ENCODE data around the gene LRP1B.
"Not testable (repeated sequence)": the region's sequence is repeated elsewhere in the genome, so short reads cannot be mapped to it uniquely, and the experiment has no call there.

LRP1B gene

DNA sequence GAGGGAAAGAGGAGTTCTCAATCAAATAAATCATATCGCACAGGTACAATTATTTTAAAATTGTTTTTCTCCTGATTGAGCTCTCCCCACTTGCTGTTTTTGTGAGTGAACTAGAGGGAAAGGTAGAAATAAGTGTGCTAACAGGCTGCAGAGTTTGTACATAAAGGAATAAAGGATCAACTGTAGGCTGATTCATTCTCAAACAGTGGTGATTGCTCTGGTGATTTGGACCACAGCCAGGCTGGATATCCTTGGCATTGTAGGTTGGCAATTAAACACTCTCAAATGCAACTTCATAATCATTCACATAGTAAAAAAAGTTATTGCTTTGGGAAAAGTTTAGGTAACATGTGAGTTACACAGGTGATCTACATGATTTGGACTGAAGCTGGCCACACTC, 29.8 kb downstream of the LRP1B start:
- DNase-seq (ENCODE audit: low spot score): no peak

DNA sequence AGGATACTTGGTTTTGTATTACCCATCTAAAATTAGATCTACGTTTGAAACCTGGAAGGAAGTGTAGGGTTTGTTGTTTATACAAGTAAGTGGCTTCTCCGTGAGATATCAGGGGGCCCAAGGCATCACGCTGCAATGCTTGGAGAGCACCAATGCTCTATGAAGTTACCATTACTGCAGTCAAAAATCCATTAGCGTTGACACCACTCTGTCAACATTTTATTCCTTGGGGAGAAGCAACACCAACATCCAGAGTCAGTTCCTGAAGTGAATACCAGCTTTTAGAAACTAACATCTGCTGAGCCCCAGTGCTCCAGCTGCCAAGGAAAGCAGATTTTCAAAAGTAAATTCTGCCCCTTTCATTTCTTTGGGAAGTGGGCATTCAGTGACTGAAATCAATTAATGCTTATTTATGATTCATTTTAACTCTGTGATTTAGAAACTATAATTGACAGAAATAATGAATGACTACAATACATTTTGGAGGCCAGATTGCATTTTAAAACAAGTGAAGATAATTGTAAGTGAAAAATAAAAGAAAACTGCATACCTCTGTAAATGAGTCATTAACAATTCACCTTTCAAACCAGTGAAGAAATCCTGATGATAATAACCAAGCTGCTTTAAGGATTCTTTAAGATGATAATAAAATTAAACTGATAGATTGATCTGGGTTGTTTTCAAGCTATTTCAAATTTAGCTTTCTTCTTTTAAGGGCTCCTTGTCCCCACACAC, 30.5 kb downstream of the LRP1B start:
- no peak for DNase-seq (ENCODE audit: low spot score)

DNA sequence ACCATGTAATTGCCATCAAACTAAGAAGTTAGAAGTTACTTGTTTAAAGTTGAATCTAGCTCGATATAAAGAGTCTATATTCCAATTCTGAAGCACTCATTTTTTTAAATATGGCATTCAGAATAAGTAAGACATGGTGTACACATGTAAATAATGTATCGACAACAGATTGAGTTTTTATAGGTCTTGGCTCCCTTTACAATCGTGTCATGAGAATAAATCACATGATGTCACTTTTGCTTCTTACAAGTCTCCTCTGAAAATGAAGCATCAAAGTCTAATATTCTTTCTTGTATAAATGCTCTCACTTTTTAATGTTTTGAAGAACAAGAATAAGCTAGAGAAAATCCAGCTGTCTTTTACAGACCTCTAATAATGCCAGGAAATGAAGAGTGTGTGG, 33.1 kb downstream of the LRP1B start:
- no peak for DNase-seq (ENCODE audit: low spot score)

DNA sequence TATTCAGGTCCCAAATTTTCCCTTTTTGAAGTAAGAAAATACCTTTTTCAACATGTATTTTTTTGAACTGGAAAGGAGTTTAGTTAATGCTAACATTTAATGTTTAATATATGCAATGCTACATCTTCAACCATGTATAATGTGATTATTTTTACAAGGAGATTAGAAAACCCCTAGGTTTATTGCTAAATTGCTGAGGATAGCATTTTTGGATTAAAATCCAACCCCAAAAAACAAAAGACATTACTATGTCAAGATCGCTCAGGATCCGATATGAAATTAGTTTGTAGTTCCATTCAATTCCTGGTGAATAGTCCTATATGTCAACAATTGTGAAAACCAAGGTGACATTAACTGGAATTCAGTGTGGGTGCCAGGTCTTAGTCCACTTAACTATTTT, 35.2 kb downstream of the LRP1B start:
- no peak for DNase-seq (ENCODE audit: low spot score)

DNA sequence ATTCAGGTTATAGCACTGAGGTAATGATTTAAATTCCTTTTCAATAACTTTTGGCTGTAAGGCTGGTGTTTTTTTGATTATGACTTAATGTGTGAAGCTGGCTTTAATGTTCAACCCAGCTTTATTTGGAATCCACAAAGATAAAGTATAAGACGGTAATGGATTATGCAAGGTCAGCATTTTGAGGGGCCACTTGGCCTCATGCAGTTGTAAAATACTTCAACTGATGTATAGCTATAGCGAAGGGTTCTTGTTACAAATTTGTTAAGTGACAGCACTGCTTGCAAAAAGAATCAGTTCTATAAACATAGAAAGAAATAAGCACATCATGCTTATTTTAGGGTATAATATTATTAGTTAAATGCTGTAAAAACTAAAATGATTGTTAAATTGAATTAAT, 36.6 kb downstream of the LRP1B start:
- no peak for DNase-seq (ENCODE audit: low spot score)

DNA sequence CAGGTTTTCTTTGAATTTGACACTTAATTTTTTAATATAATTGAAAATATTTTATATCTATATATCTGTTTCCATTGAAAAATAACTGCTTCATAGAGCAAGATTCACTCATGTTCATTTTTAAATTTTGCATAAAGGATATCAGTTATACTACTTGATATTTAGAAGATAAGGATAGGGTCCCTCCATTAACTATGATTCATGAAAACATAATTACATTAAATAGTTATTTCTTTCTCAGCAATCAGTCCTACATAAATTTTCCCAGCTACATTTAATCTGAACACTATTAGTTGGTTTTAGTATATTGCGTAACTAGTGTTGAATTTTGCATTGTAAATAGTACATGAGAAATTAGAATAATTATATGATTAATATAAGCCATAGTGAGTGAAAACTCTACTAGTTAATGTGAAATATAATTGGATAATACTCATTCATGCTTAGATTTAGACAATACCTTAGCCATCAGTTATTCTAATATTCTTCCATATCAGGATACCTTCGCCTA, 42.7 kb downstream of the LRP1B start:
- no peak for DNase-seq (ENCODE audit: low spot score)

DNA sequence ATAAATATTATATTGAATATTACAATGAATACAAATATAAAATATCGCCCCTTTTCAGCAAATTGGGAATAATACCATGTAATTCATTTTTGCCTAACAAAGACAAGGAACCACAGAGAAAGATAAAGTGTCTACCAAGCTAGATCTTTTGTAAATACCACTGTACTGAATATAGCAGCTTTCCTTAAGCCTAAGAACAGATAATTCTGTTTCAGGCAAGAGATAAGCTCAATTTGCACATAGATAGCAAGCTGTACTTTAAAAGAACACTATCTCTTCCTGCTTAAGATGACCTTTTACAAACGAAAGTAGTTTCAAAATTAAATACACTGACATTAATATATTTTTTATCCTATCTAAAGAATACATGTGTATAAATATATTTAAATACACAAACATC, 43.2 kb downstream of the LRP1B start:
- DNase-seq (ENCODE audit: low spot score): not testable (repeated sequence)

DNA sequence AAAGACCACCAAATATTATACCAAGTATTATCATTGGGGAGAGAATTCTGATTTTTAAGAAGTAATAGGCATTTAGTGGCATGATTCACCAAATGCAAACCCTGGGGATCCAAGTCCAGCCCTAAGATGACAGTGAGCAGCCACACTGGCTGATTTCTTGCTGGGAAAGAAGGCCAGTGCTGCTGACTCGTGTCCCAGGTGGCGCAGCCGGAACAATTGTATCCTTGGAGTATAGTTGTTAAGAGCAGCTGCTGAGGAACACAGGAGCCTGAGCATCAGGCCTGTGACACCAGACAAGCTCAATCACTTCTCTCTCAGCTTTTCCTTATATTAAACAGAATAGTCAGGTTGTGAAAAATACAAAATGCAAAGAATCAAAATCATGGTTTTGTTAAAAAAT, 48.4 kb downstream of the LRP1B start:
- DNase-seq (ENCODE audit: low spot score): no peak

DNA sequence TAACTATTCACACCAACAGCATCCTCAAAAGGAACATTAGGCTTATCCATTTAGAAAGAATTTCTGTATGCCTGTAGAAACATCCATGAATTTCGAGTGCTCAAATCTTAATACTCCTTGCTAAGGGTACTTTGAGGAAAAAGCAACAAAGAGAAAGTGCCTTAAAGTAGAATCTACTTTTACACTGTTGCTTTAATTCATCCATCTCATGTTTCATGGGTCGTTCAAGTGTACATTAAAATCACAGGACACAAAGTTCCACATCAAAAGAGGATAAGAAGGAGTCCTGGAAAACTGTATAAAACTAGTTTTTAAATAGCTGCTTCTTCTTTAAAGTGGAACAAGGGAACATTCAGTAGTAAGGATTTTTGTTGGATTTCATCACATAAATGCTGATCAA, 54.5 kb downstream of the LRP1B start:
- DNase-seq (ENCODE audit: low spot score): no peak

DNA sequence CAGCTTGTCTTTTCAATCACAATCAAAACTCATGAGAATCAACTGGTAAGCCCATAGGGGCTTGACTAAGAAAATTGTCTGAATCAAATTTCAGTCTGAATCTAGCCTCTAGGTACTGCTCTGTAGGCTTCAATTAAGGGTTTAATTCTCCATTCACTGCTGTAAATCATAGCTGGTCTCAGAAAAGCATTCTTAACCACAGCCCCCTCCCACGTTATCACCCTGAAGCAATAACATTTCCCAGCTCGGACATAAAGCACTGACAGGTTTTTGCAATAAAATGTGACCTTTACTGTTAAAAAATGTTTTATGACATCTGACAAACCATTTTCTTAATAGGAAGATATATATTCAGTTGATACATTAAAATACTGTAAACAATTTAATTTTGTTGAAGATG, 55.0 kb downstream of the LRP1B start:
- no peak for DNase-seq (ENCODE audit: low spot score)

DNA sequence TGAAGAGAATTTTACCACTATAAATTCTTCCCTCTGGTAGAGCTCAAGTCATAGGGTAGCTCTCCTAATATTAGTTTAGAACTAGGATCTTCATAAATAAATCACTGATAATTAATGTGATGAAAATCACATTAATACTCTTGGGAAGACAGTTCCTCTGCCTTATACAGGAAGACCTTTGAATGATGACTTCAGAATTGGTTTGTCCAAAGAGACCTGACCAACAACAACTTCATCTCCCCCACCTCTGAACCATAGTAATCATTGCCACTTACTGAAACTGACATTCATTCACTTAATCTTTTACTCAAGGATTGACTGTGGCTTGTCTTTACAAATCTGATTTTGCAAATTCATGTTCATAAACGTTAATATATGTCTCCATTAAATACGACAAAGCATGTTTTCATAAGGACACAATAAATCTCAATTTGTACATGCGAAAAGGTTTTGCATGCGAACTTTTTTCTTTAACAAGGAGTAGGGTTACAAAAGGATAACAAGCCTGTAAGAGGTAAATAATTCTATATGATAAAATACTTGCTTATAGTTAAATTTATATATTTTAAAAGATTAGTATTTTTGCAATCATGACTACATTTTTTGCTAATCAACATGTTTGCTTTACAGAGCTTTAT, 61.4 kb downstream of the LRP1B start:
- DNase-seq (ENCODE audit: low spot score): no peak

DNA sequence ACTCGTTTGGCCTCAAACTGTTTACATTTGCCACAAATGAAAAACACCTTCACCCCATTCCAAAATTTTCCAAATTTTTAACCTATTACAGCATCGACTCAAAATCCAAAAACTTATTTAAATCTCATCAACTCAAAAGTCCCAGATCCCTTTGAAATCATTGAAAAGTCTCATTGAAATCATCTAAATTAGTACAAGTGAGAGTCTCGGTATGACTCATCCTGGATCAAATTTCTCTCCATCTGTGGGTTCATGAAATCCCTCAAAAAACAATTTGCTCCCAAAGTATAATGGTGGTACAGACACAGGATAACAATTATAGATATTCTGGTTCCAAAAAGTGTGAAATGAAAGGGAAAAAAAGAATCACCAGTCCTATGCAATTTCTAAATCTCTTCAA, 65.1 kb downstream of the LRP1B start:
- no peak for DNase-seq (ENCODE audit: low spot score)

DNA sequence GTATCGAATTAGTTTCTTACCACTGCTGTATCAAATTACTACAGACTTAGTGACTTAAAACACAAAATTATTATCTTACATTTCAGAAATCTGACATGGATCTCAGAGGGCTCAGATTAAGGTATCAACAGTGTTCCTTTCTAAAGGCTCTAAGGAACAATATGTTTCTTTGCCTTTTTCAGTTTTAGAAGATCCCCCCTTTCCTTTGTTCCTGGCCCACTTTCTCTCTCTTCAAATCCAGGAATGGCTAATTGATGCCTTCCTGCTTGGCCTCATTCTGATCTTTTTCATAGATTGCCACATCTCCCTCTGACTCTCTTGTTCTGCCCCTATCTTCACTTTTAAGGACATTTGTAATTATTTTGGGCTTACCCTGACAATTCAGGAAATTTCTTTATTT, 65.7 kb downstream of the LRP1B start:
- DNase-seq (ENCODE audit: low spot score): no peak

DNA sequence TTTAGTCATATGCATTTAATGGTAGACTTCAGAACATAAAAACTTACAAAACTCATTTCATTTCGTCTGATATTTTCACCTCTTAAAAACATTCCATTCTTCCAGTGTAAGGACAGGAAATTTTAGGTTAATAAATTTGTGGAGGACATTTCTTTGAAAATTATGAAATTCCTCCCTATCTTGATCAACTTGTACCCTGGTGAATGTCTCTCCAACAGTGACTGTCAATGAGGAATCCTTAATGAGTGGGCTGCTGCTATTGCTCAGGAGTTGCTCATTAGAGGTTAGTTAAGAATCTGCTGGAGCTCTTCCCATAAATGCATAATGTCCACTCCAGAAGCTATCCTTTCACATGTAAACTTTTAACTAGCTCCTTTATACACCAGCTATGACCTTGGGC, 69.1 kb downstream of the LRP1B start:
- DNase-seq (ENCODE audit: low spot score): no peak

DNA sequence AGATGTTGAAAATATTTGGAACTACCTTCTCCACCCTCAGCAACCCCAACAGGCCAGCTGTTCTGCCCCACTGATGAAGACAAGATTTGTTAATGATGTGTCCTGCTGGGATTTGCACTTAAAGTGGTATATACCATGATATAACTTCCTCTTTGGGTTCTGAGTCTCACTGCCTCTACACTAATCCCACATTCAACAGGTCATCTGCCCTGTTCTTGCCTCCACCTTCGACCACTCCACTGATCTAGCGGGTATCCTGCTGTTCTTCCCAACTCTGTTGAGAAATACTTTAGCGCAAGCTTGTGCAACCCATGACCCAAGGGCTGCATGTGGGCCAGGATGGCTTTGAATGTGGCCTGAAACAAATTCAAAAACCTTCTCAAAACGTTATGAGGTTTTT, 72.7 kb downstream of the LRP1B start:
- DNase-seq (ENCODE audit: low spot score): no peak

DNA sequence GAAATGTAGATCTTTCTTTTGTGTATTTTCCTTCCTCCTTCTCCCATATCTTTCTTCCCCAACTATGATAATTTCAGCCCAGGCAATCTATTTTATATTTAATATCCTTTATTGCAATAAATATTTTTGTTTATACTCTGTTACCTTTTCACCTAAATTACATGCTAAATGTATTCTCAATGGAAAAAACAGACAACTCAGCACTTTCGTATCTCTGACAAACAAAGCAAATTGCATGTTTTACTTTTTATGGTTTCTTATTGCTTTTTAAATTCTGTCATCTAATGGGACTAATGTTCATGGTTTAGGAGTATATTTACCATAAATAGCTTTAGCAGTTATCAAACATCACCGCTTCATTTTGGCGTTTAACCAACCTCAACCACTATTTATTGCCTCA, 74.0 kb downstream of the LRP1B start:
- no peak for DNase-seq (ENCODE audit: low spot score)

DNA sequence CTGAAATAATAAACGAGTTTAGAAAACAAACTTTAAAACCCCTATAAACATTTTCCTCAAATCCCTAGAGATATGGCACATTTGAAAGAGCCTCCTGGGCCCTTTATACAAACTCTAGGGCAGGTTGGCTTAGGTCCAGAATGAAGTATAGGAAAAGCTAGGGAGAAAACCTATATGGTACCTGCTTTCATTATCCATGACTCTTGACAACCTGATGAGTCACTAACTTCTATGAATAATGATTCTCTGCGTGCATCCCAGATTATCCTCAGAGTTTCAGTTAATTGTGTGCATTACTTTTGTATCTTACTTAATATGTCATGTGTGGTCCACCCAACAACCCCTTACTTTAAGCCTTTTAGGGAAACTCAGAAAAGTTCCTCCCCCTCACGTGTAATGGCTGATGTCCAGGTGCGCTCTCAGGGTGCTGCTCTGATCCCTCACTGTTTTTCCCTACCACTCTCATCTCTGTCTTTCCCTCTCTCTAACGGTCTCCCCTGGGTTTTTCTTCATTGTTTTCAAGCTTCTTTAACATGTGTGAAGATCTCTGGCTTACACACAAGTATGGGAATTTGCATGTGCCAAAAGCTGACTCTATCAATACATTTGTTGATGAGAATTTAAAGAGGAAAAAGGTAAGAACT, 78.5 kb downstream of the LRP1B start:
- no peak for DNase-seq (ENCODE audit: low spot score)

DNA sequence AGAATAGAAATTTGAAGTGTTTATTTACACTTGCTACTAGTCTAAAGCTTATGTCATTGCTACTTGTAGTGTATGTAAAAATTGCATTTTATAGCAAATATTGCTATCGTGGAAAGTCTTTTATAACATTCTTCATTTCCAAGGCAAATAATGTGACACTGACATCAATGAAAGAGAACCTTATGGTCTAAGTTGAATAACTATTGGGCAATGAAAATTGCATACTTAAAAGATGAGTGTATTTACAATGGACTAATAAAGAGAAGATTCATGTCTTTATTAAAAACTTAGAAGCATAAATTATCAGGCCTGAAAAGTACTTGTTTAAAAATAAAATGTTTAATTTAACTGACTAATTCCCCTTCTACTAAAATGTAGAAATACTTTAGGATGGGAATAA, 82.2 kb downstream of the LRP1B start:
- no peak for DNase-seq (ENCODE audit: low spot score)

DNA sequence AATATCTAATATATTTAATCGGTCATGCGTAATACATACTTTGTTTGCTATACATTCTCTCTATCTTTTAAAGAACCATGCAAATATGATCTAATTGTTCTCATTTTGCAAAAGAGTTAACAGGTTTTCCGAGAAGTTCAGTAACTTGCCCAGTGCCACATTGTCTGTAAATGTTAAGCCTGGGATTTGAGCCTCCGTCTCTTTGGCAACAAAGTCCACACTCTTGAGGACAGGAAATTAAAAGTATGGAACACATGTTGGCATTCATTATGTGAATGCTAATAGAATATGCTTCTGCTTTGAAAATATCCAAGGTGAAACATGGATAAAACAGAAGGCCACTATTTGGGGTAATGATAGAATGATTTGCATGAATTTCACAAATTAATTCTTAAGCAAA, 85.2 kb downstream of the LRP1B start:
- no peak for DNase-seq (ENCODE audit: low spot score)

DNA sequence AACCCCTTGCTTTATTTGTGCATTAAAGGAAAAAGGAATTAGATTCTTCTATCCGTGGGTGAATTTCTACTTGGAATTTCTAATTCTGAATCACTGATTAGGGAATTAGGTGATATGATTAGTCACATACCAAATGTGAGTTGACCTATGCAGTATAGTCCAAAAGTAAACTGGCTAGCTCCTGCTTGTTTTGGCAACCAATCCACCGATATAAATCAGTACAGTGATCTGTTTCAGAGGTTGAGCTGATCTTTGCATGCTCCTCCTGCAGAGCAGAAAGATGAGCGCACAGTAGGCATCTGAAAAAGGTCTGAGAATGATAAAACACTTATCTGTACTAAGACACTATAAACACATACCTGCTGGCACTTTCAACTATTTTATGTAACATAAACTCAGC, 86.6 kb downstream of the LRP1B start:
- no peak for DNase-seq (ENCODE audit: low spot score)

DNA sequence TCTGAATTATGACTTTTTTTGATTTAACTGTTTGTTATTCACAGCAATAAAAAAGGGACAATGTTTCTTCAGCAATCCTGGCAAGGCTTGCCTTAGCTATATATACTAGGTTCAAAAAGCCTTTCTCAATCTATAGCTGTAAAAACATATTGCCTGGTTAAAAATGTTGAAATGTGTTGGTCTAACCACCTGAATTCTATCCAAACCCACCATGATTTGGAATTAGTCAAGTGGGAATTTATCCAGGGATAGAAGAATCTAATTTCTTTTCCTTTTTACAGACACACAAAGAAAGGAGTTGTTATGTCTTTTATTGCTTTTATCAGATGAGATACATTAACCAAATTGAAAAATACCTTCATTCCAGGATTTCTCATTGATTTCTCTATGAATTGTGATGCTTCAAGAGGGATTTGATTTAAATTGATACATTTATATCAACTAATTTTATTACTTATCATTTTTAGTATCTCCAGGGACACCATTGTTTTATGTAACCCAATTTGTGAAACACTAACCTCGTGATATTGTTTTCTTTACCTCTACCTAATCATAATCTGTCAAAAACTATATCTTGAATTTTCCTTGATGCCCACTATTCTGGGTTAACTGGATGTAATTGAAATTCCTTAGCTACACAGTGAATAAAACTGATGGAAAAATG, 88.1 kb downstream of the LRP1B start:
- DNase-seq (ENCODE audit: low spot score): no peak

DNA sequence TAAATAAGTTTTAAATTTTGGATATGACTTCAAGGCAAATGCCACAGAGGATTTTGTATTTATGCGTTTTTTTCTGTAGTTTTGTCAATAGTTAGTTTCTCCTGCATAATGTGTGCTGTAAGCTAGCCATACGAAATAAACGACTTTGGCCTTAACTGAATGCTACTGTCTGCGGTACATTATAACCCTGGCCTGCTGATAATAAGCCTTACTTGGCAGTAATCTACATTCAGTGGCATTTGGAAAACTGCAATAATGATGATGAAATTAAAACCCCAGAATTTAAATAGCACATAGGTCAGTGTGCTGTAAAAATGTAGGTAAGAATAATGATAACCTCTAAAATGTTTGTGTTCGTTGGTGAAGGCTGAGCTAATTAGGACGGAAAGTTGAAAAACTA, 88.8 kb downstream of the LRP1B start:
- DNase-seq (ENCODE audit: low spot score): no peak

DNA sequence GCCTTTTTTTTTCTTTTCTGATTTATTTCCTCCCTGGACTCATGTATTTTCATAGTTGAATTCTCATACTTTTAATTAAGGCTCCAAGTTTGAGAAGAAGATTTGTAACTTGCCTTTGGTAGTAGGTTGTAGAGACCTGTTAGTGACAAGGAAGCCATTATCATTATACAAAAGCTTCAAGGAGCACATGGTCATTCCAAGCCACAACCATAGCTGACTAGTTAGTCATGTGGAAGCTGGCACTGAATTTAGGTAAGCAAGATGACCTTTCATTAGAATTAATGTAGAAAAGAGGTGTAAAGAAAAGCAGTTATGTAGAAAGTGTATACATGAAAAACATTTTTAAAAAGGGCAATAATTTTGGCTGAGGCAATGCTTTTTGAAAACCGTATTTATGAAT, 89.7 kb downstream of the LRP1B start:
- no peak for DNase-seq (ENCODE audit: low spot score)
